Measurements from ENCODE around the gene EXT2. TPM values are rescaled to one million over a fixed set of nuclear protein-coding genes. Genes with fewer than 3 reads are reported as not detected.

The EXT2 gene
- total and polyA plus RNA-seq, 2 of the 13 experiments (the other 11 are each of a cell fraction or from before 2014, with no cell fraction given) = 61.5 to 68.7 TPM

DNA sequence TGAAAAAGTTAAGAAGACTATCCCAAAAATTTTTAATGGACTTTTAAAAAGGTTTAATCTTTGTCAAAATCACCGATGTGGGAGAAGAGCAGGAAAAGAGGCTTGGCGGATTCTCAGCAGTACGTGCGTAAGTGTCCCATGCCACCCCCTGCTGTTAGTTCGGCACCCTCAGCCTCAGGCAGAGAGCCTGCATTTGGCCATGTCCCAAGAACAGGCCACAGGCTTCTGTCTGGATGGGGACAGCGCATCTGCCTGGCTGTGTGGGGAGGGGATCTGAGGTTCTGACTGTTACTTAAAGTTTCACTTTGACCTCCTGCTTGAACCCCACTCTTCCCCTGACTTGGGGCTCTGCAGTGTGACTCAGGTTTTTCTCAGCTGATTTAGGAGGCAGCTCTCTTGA lies 35.3 kb downstream of the EXT2 start:
- Histone ChIP-seq H3K4me1 (ENCODE audit: insufficient read depth, low read length) (peaks cover 24% of the 10 kb centered on the region), H3K9me3 (ENCODE audit: low read length) (no peaks in the 10 kb centered on the region), H3K27ac (ENCODE audit: extremely low read length, insufficient read depth, low read length) (no peak overlapping the region), H3K4me2 (ENCODE audit: low read depth, low read length) (no peak overlapping the region), H3K9ac (ENCODE audit: insufficient read depth, low read depth, low read length) (no peak overlapping the region), H2AFZ (ENCODE audit: low read length) (no peak overlapping the region), H3K79me2 (ENCODE audit: insufficient read depth, low read length) (no peaks in the 10 kb centered on the region), H3K36me3 (replicated peaks in 1 of 2; ENCODE audit: control insufficient read depth in 1 of 2, insufficient read depth in 2 of 2, low read length in 2 of 2) (peaks cover 8 to 44% of the 10 kb centered on the region in 2 experiments), H3K4me3 (replicated peaks in 1 of 3; ENCODE audit: insufficient read depth in 1 of 3, low read depth in 2 of 3, low read length in 3 of 3) (no peak overlapping the region), H4K20me1 (ENCODE audit: insufficient read depth, low read length) (peaks cover 8% of the 10 kb centered on the region; the same call in 1 of the 2 replicates), H3K27me3 (ENCODE audit: control insufficient read depth in 1 of 2, insufficient read depth in 2 of 2, low read length in 2 of 2) (no peaks in the 10 kb centered on the region)
- BruUV-seq (replicated peaks) = no TSS peak
- 94% methylated on average over 6 of the region's 6 CpGs for WGBS (ENCODE audit: low lambda C conversion rate)
- TF ChIP-seq ZNF772 (CRISPR knock-in tag; IDR thresholded peaks at IDR 0.05) (no peak), ZBTB40 (IDR thresholded peaks at IDR 0.05) (no peak), ZBTB40 (CRISPR knock-in tag; IDR thresholded peaks at IDR 0.05) (no peak), ZNF432 (CRISPR knock-in tag; IDR thresholded peaks at IDR 0.05; ENCODE audit: borderline replicate concordance) (no peak), ISX (CRISPR knock-in tag; conservative IDR thresholded peaks at IDR 0.05) (no peak), ZNF343 (CRISPR knock-in tag; IDR thresholded peaks at IDR 0.05) (no peak), SP1 (IDR thresholded peaks at IDR 0.05) (no peak), SP1 (CRISPR knock-in tag; IDR thresholded peaks at IDR 0.05) (no peak), PHF5A (CRISPR knock-in tag; IDR thresholded peaks at IDR 0.05; ENCODE audit: low read depth, unreplicated experiment) (no peak)
- TF ChIP-seq, protein P1, sequence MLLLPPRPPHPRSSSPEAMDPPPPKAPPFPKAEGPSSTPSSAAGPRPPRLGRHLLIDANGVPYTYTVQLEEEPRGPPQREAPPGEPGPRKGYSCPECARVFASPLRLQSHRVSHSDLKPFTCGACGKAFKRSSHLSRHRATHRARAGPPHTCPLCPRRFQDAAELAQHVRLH (CRISPR knock-in tag; IDR thresholded peaks at IDR 0.05; ENCODE audit: borderline replicate concordance, low read depth) = no peak
- DNase-seq (ENCODE audit: low spot score) (no peak), FAIRE-seq (no peak), ATAC-seq (no peak)
- in situ Hi-C loops (cut with HindIII; ENCODE audit: extremely low pct_ligation_motif_present, low pct_unique_long_range_greater_than_20kb) (no loop called here), intact Hi-C loops (cut with micrococcal nuclease; ENCODE audit: unreplicated experiment) (no loop called here)
- ChIA-PET CTCF (ENCODE audit: low intra/inter-chr PET ratio, low total read pairs) (no interaction called here), POLR2A (no interaction called here)
